Neural progenitor cell (in vitro differentiated cells): ENCODE results near the gene STRN.

Source experiments
- EZH2phosphoT487 ChIP-seq: fragments of 200-600 bp; sonication (generic); IDR thresholded peaks from 2 replicates; pipeline ENCODE4 v1.6.1; 2017; ENCODE audit warnings: antibody characterized with exemption
- TF ChIP-seq, protein P1 (sequence below): fragments of 200-600 bp; sonication (generic); IDR thresholded peaks from 2 replicates; pipeline ENCODE4 v1.5.1; 2017; ENCODE audit warnings: antibody characterized with exemption, mild to moderate bottlenecking

DNA sequence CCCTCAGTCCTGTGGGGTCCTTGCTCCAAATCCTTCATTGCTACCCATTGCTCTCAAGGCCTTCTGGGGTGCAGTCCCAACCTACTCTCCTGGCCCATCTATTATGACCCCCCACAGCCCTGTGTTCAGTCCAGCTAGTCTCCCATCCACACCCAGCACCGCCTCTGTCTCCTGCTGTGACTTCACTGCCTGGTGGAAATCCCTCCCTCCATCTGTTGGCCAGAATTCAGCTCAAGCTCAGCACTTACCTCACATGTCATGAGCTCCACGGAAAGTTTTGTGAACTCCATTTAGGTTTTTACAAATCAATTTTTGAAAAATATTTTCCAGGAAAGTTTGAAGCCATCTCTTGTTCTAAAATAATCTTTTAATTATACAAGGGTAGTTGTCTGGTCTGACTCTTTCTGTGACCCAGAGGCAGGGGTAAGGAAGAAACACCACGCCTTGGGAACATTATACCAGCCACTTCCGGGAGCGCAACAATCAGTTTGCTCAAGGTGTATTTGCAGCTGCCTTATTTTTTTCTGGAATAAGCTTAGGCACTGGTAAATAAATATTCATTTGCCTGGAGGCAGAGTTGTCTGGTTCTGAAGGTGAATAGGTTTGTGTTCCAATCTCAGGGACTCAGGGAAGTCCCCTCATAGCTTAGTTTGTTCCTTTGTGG, 159.0 kb downstream of the STRN start:
- TF ChIP-seq, protein P1, sequence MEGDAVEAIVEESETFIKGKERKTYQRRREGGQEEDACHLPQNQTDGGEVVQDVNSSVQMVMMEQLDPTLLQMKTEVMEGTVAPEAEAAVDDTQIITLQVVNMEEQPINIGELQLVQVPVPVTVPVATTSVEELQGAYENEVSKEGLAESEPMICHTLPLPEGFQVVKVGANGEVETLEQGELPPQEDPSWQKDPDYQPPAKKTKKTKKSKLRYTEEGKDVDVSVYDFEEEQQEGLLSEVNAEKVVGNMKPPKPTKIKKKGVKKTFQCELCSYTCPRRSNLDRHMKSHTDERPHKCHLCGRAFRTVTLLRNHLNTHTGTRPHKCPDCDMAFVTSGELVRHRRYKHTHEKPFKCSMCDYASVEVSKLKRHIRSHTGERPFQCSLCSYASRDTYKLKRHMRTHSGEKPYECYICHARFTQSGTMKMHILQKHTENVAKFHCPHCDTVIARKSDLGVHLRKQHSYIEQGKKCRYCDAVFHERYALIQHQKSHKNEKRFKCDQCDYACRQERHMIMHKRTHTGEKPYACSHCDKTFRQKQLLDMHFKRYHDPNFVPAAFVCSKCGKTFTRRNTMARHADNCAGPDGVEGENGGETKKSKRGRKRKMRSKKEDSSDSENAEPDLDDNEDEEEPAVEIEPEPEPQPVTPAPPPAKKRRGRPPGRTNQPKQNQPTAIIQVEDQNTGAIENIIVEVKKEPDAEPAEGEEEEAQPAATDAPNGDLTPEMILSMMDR = no peak
- no peak for TF ChIP-seq EZH2phosphoT487
